Nucleus accumbens (tissue), 56 donors: ENCODE results near the gene KCP.

Experiments used
- DNase-seq, 56 donors: peaks; one replicate each; lab custom pipeline; 2025; lab: John Stamatoyannopoulos, UW

The KCP gene

GRCh38 chr7:128861957-128862570 is 48.4 kb downstream of the KCP start:
- DNase-seq = peak in 1 of 56 donors; percentile 41

- DNase-seq = no peak
Observed at GRCh38 chr7:128860158-128861073, 50.1 kb downstream of the KCP start.

- DNase-seq = no peak
Observed at GRCh38 chr7:128859232-128860157, 51.0 kb downstream of the KCP start.

GRCh38 chr7:128858380-128859231 is 51.9 kb downstream of the KCP start:
- no peak for DNase-seq

GRCh38 chr7:128856001-128856718 is 54.3 kb downstream of the KCP start:
- no peak for DNase-seq

DNA sequence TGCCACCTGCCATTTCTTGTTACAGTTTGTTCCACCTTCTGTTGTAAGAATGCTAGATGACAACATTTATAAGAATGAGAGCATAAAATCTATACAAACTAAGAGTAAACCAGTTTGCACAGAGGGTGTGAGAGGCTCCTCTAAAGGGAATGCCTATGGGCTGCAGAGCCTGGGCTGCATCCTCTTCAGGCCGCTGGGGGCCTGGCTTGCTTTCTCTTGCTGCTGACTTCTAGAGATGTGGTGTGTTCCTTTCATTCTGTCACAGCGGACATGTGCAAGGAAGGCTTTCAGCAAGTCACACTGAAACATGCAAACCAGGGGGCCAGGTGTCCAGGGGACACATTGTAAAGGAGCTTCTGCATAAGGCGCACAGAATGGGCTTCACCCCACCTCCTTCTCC is 55.0 kb downstream of the KCP start:
- DNase-seq = no peak

DNA sequence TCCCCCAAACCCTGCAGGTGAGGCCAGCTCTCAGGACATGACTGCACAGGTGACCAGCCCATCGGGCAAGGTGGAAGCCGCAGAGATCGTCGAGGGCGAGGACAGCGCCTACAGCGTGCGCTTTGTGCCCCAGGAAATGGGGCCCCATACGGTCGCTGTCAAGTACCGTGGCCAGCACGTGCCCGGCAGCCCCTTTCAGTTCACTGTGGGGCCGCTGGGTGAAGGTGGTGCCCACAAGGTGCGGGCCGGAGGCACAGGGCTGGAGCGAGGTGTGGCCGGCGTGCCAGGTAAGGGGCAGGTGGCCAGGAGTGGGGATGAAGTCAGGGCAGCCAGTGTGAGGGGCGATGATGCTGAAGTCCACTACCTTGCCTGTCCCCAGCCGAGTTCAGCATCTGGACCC is 56.1 kb downstream of the KCP start:
- no peak for DNase-seq

DNA sequence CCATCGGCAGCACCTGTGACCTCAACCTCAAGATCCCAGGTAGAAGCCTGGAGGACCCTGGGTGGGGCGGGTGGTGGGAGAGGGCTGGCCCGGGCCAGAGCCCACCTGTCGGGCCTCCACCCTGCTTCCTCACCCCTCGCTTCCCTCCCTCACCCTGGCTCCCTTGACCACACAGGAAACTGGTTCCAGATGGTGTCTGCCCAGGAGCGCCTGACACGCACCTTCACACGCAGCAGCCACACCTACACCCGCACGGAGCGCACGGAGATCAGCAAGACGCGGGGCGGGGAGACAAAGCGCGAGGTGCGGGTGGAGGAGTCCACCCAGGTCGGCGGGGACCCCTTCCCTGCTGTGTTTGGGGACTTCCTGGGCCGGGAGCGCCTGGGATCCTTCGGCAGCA is 56.7 kb downstream of the KCP start:
- no peak for DNase-seq

- DNase-seq = no peak
Observed at GRCh38 chr7:128852537-128853254, 57.8 kb downstream of the KCP start.

GRCh38 chr7:128849804-128850490 is 60.6 kb downstream of the KCP start:
- no peak for DNase-seq

GRCh38 chr7:128849156-128849515 is 61.4 kb downstream of the KCP start:
- DNase-seq = no peak

DNA sequence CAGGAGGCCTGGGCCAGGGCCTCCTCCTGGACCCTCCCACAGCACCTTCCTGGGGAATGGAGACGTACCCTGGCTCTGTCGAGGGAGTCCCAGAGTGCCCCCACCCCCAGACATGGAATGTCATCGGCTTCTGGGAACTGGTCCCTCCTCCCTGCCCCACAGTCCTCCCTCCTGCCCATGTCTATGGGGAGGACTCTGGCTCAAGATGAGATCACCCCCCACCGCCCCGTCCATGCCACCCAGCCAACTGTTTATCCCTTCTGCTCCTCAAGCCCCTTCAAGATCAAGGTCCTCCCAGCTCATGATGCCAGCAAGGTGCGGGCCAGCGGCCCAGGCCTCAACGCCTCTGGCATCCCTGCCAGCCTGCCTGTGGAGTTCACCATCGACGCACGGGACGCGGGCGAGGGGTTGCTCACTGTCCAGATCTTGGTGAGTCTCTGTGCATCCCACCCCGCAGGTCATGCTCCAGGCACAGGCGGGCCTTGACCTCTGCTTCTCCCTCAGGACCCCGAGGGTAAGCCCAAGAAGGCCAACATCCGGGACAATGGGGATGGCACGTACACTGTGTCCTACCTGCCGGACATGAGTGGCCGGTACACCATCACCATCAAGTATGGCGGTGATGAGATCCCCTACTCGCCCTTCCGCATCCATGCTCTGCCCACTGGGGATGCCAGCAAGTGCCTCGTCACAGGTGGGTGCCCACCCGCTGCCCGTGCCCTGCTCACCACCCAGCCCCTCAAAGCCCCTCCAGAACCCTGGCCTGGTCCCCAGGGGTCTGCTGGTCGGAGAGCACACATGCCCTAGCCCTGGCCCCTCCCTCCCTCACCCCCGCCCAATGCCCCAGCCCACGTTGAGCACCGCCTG is 62.0 kb downstream of the KCP start:
- no peak for DNase-seq

- DNase-seq = no peak
Observed at GRCh38 chr7:128847721-128848211, 62.7 kb downstream of the KCP start.

DNA sequence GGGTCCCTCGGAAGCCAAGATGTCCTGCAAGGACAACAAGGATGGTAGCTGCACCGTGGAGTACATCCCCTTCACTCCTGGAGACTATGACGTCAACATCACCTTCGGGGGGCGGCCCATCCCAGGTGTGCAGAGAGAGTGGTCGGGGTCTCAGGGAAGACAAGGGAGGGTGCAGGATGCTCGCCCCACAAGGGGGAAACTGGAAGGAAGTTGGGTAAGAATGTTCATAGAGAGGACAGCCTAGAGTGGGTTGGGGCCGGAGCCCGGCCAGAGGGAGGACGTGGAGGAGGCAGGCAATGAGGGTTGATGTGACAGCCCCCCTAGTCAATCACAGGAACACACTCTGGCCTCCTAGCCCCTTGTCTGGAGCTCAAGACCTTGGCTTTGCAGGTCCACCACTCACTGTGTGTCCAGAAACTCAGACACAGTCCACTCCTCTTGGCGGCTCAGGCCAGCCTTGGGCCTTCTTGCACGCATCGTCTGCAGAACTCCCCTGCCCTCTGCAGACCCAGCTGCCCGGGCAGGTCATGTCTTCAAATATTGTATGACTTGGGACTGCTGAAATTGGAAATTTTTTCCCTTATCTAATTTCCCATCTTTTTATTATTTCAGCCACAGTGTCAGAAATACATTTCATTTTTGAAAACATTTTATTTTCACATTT is 63.6 kb downstream of the KCP start:
- DNase-seq = no peak

DNA sequence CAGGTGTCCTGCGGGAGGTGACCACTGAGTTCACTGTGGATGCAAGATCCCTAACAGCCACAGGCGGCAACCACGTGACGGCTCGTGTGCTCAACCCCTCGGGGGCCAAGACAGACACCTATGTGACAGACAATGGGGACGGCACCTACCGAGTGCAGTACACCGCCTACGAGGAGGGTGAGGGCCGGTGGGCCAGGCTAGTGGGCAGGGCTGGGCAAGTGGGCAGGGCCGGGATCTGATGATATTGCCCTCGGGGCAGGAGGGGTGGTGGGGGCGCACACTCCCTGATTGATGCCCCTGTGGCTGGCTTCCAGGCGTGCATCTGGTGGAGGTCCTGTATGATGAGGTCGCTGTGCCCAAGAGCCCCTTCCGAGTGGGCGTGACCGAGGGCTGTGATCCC is 64.5 kb downstream of the KCP start:
- no peak for DNase-seq

GRCh38 chr7:128845475-128845874 is 65.0 kb downstream of the KCP start:
- no peak for DNase-seq
